HL-60 (cell line): ENCODE measurements around the gene SKP2.
"Not testable (repeated sequence)": the region's sequence is repeated elsewhere in the genome, so short reads cannot be mapped to it uniquely, and the experiment has no call there.

Experiments used
- DNase-seq, 2 experiments: peaks; one replicate each; pipeline ENCODE4 v3.0.0-alpha.2; 2010 to 2020; ENCODE audit warnings: low read depth in 1 of 2, low spot score in 1 of 2
- H3K27ac ChIP-seq: fragments of 250-450 bp; sonication (Bioruptor Pico); replicated peaks from 2 replicates; pipeline ENCODE4 v1.5.1; 2020; ENCODE audit warnings: mild to moderate bottlenecking, moderate library complexity
- H3K27me3 ChIP-seq: fragments of 250-450 bp; sonication (Bioruptor Pico); 2 replicates; pipeline ENCODE4 v1.5.1; 2021; ENCODE audit warnings: mild to moderate bottlenecking, moderate library complexity; ENCODE audit not compliant: insufficient read depth, poor library complexity, severe bottlenecking
- H3K4me3 ChIP-seq: replicated peaks from 2 replicates; pipeline ENCODE4 v1.5.1; 2011; ENCODE audit warnings: mild to moderate bottlenecking, control low read depth, low read length; ENCODE audit not compliant: insufficient read depth
- GABPA ChIP-seq: IDR thresholded peaks from 2 replicates; pipeline ENCODE4 v1.6.1; 2012; ENCODE audit warnings: low read depth
- POLR2AphosphoS5 ChIP-seq: IDR thresholded peaks from 2 replicates; pipeline ENCODE4 v1.6.1; 2012; ENCODE audit warnings: low read depth
- REST ChIP-seq: IDR thresholded peaks from 2 replicates; pipeline ENCODE4 v1.6.1; 2012; ENCODE audit warnings: low read depth; ENCODE audit not compliant: insufficient replicate concordance
- SPI1 ChIP-seq: IDR thresholded peaks from 2 replicates; pipeline ENCODE4 v1.6.1; 2012; ENCODE audit warnings: low read depth, mild to moderate bottlenecking, borderline replicate concordance
- TF ChIP-seq, protein P1 (sequence below): IDR thresholded peaks from one replicate; pipeline ENCODE4 v1.5.1; 2011; ENCODE audit warnings: low read length, control low read depth, inconsistent platforms; ENCODE audit not compliant: insufficient read depth

Gene SKP2

DNA sequence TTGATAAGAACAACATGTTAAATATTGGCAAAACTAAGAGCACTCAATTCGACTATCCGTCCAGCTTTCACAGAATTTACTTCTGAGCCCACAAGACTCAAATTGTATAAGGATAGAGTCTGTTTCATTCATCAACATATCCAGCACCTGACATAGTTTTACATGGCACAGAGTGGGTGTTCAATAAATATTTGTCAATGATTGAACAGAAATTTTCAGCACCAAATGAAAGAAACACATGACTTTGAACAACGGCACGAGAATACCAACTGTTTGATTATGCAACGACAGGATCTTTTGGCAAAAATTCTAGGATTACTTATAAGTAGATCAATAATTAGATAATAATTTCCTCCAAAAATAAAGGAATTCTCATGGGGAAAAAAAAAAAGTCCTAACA, 41.8 kb downstream of the SKP2 start:
- Histone ChIP-seq H3K27me3 (no peaks in the 10 kb centered on the region), H3K27ac (no peak overlapping the region), H3K4me3 (no peak overlapping the region)
- no peak for DNase-seq
- TF ChIP-seq SPI1 (no peak), REST (no peak), GABPA (no peak), POLR2AphosphoS5 (no peak)
- TF ChIP-seq, protein P1, sequence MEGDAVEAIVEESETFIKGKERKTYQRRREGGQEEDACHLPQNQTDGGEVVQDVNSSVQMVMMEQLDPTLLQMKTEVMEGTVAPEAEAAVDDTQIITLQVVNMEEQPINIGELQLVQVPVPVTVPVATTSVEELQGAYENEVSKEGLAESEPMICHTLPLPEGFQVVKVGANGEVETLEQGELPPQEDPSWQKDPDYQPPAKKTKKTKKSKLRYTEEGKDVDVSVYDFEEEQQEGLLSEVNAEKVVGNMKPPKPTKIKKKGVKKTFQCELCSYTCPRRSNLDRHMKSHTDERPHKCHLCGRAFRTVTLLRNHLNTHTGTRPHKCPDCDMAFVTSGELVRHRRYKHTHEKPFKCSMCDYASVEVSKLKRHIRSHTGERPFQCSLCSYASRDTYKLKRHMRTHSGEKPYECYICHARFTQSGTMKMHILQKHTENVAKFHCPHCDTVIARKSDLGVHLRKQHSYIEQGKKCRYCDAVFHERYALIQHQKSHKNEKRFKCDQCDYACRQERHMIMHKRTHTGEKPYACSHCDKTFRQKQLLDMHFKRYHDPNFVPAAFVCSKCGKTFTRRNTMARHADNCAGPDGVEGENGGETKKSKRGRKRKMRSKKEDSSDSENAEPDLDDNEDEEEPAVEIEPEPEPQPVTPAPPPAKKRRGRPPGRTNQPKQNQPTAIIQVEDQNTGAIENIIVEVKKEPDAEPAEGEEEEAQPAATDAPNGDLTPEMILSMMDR, result no peak

- Histone ChIP-seq H3K27me3 (no peaks in the 10 kb centered on the region), H3K4me3 (no peak overlapping the region), H3K27ac (no peak overlapping the region)
- no peak for TF ChIP-seq SPI1
- no peak for TF ChIP-seq REST
- TF ChIP-seq, protein P1, result no peak
- no peak for TF ChIP-seq POLR2AphosphoS5
- no peak for TF ChIP-seq GABPA
- no peak for DNase-seq
Observed at GRCh38 chr5:36198281-36198680, 46.4 kb downstream of the SKP2 start.

DNA sequence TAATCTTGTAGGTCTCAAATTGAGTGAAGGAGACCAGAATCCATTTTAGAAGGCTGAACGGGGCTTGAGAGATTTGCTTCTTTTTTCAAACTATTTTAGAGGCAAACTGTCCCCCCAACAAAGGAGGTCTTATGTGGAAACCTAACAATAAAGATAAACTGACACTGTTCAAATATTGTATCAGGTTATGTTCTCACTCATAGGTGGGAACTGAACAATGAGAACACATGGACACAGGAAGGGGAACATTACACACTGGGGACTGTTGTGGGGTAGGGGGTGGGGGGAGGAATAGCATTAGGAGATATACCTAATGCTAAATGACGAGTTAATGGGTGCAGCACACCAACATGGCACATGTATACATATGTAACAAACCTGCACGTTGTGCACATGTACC, 46.9 kb downstream of the SKP2 start:
- H3K27ac ChIP-seq, DNase-seq, H3K27me3 ChIP-seq, H3K4me3 ChIP-seq: not testable (repeated sequence)

DNA sequence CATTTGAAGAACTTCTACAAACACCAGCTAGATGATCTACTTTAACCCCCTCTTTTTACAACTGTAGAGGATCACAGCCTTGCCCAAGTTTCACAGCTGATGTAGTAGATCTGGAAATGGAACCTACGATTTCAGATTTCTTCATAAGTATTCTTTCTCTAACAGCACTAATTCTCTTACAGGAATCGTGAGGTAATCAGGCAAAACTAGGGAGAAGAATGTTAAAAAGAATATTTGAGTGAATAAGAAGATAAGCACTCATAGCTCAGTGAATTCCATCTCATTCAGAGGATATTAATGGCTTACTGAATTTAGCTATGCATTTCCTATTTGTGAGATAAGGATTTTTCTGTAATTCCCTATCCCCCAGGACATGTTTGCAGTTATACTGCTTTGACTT, 47.7 kb downstream of the SKP2 start:
- no peak for DNase-seq
- no peak for TF ChIP-seq SPI1
- TF ChIP-seq POLR2AphosphoS5, result no peak
- TF ChIP-seq REST, result no peak
- TF ChIP-seq GABPA, result no peak
- TF ChIP-seq, protein P1, result no peak
- Histone ChIP-seq H3K27ac (no peak overlapping the region), H3K4me3 (no peak overlapping the region), H3K27me3 (no peaks in the 10 kb centered on the region)
